SK-N-MC (cell line): ENCODE data around the gene DHRS13.

Experiments used
- DNase-seq: peaks from one replicate; pipeline ENCODE4 v3.0.0-alpha.2; 2011; ENCODE audit warnings: low read depth, low spot score
- H3K27ac ChIP-seq: fragments of 200-600 bp; sonication (generic); 2 replicates; pipeline ENCODE4 v1.5.1; 2016; ENCODE audit warnings: mixed run types
- H3K36me3 ChIP-seq: fragments of 200-600 bp; sonication (generic); 2 replicates; pipeline ENCODE4 v1.6.1; 2017; ENCODE audit warnings: antibody characterized with exemption, low read length, mixed read lengths; ENCODE audit not compliant: insufficient read depth
- H3K4me3 ChIP-seq: fragments of 200-600 bp; sonication (generic); 2 replicates; pipeline ENCODE4 v1.5.1; 2016
- H3K9ac ChIP-seq: fragments of 200-600 bp; sonication (generic); 2 replicates; pipeline ENCODE4 v1.8.0; 2017; ENCODE audit warnings: mixed run types, mixed read lengths; ENCODE audit not compliant: insufficient read length
- H3K9me3 ChIP-seq: fragments of 200-600 bp; sonication (generic); 2 replicates; pipeline ENCODE4 v1.6.1; 2017; ENCODE audit warnings: low read depth, mild to moderate bottlenecking, antibody characterized with exemption, low read length, moderate library complexity, mixed read lengths
- EZH2 ChIP-seq: fragments of 200-600 bp; sonication (generic); IDR thresholded peaks from one replicate; pipeline ENCODE4 v1.6.1; 2017; ENCODE audit warnings: antibody characterized with exemption
- FOXP2 ChIP-seq: optimal IDR thresholded peaks from 2 replicates; pipeline ENCODE3; 2011; ENCODE audit warnings: mild to moderate bottlenecking, moderate library complexity; ENCODE audit not compliant: insufficient read depth; ENCODE audit errors: extremely low read length, control extremely low read depth
- POLR2AphosphoS5 ChIP-seq: IDR thresholded peaks from 2 replicates; pipeline ENCODE4 v1.6.1; 2012; ENCODE audit warnings: mild to moderate bottlenecking, low read depth, low read length, borderline replicate concordance

The DHRS13 gene

GRCh38 chr17:28862561-28862960, 40.3 kb downstream of the DHRS13 start:
- no peak for TF ChIP-seq POLR2AphosphoS5
- TF ChIP-seq FOXP2, result no peak
- no peak for TF ChIP-seq EZH2
- peaks cover 22% of the 10 kb centered on the region; the same call in 1 of the 2 replicates for H3K36me3 ChIP-seq
- H3K9me3 ChIP-seq, result no peaks in the 10 kb centered on the region
- no peak overlapping the region for H3K27ac ChIP-seq
- H3K9ac ChIP-seq, result no peak overlapping the region
- H3K4me3 ChIP-seq, result no peak overlapping the region
- DNase-seq, result no peak

GRCh38 chr17:28861393-28862203, 41.3 kb downstream of the DHRS13 start:
- Histone ChIP-seq H3K9ac (no peak overlapping the region), H3K9me3 (no peaks in the 10 kb centered on the region), H3K27ac (no peak overlapping the region)

GRCh38 chr17:28860363-28860808, 42.5 kb downstream of the DHRS13 start:
- no peak for DNase-seq
- H3K4me3 ChIP-seq, result no peak overlapping the region
- TF ChIP-seq FOXP2 (no peak), EZH2 (no peak), POLR2AphosphoS5 (no peak)
- H3K36me3 ChIP-seq, result peaks cover 29% of the 10 kb centered on the region; the same call in 1 of the 2 replicates
- H3K9ac ChIP-seq, result no peak overlapping the region
- no peaks in the 10 kb centered on the region for H3K9me3 ChIP-seq
- H3K27ac ChIP-seq, result no peak overlapping the region

More at GRCh38 chr17:28861393-28862203, 41.3 kb downstream of the DHRS13 start:
- peaks cover 22% of the 10 kb centered on the region; the same call in 1 of the 2 replicates for H3K36me3 ChIP-seq
- no peak overlapping the region for H3K4me3 ChIP-seq
- no peak for DNase-seq
- no peak for TF ChIP-seq EZH2
- TF ChIP-seq FOXP2, result no peak
- no peak for TF ChIP-seq POLR2AphosphoS5

GRCh38 chr17:28858801-28859355, 44.0 kb downstream of the DHRS13 start:
- TF ChIP-seq EZH2 (no peak), POLR2AphosphoS5 (no peak), FOXP2 (no peak)
- peaks cover 29% of the 10 kb centered on the region; the same call in 1 of the 2 replicates for H3K36me3 ChIP-seq
- H3K9me3 ChIP-seq, result no peaks in the 10 kb centered on the region
- H3K27ac ChIP-seq, result no peak overlapping the region
- H3K4me3 ChIP-seq, result no peak overlapping the region
- no peak for DNase-seq
- H3K9ac ChIP-seq, result no peak overlapping the region

- H3K9me3 ChIP-seq, result no peaks in the 10 kb centered on the region
- H3K36me3 ChIP-seq, result peaks cover 29% of the 10 kb centered on the region; the same call in 1 of the 2 replicates
- DNase-seq, result no peak
- no peak overlapping the region for H3K9ac ChIP-seq
- H3K27ac ChIP-seq, result no peak overlapping the region
- TF ChIP-seq EZH2 (no peak), POLR2AphosphoS5 (no peak), FOXP2 (no peak)
- no peak overlapping the region for H3K4me3 ChIP-seq
These were observed 44.7 kb downstream of the DHRS13 start for GRCh38 chr17:28857905-28858800.

- Histone ChIP-seq H3K36me3 (peaks cover 29% of the 10 kb centered on the region; the same call in 1 of the 2 replicates), H3K4me3 (peak overlapping the region; percentile 87), H3K9ac (no peak overlapping the region), H3K27ac (no peak overlapping the region), H3K9me3 (no peaks in the 10 kb centered on the region)
- no peak for DNase-seq
- TF ChIP-seq EZH2, result no peak
These were observed 46.8 kb downstream of the DHRS13 start for GRCh38 chr17:28856028-28856574.

- H3K9ac ChIP-seq, result peak overlapping the region; percentile 91
- peak overlapping the region; percentile 87 for H3K4me3 ChIP-seq
- H3K36me3 ChIP-seq, result peaks cover 24% of the 10 kb centered on the region; the same call in 1 of the 2 replicates
- DNase-seq, result no peak
- TF ChIP-seq FOXP2, result no peak
- TF ChIP-seq EZH2, result no peak
- TF ChIP-seq POLR2AphosphoS5, result no peak
- no peaks in the 10 kb centered on the region for H3K9me3 ChIP-seq
- peak overlapping the region; percentile 64; the same call in 1 of the 2 replicates for H3K27ac ChIP-seq
These were observed 47.6 kb downstream of the DHRS13 start for GRCh38 chr17:28855336-28855679.
